SU-DHL-6 (cell line): ENCODE measurements around the gene PSME3IP1.

Source experiments
- H2AFZ ChIP-seq: fragments of 200-600 bp; sonication (generic); 2 replicates; pipeline ENCODE4 v1.6.1; 2014; ENCODE audit warnings: low read depth, mild to moderate bottlenecking, moderate library complexity, mixed read lengths, antibody characterized with exemption, low read length; ENCODE audit not compliant: severe bottlenecking
- H3F3A ChIP-seq: fragments of 200-600 bp; shearing (Covaris generic); 2 replicates; pipeline ENCODE4 v1.6.0; 2016; ENCODE audit warnings: antibody characterized with exemption, mild to moderate bottlenecking; ENCODE audit not compliant: insufficient read depth
- H3K27ac ChIP-seq: fragments of 200-600 bp; sonication (generic); 2 replicates; pipeline ENCODE4 v1.5.1; 2016; ENCODE audit warnings: low read depth, mild to moderate bottlenecking, low read length, moderate library complexity, mixed read lengths
- H3K27me3 ChIP-seq: fragments of 200-600 bp; sonication (generic), shearing (Covaris generic); 2 replicates; pipeline ENCODE4 v1.6.0; 2014; ENCODE audit warnings: mild to moderate bottlenecking, low read length
- H3K36me3 ChIP-seq: fragments of 200-600 bp; sonication (generic); 2 replicates; pipeline ENCODE4 v1.6.1; 2014; ENCODE audit warnings: mild to moderate bottlenecking, low read length, mixed read lengths
- H3K4me2 ChIP-seq: fragments of 300-600, 200-600 bp; shearing (Covaris generic), sonication (generic); 2 replicates; pipeline ENCODE4 v1.6.0; 2014; ENCODE audit warnings: low read length, low read depth, mild to moderate bottlenecking; ENCODE audit not compliant: poor library complexity, severe bottlenecking
- H3K4me3 ChIP-seq: fragments of 200-600 bp; sonication (generic); 2 replicates; pipeline ENCODE4 v1.5.1; 2014; ENCODE audit warnings: antibody characterized with exemption, low read length, mild to moderate bottlenecking, mixed read lengths; ENCODE audit not compliant: insufficient read depth, poor library complexity, severe bottlenecking
- H3K79me2 ChIP-seq: fragments of 200-600 bp; sonication (generic); 2 replicates; pipeline ENCODE4 v1.6.1; 2014; ENCODE audit warnings: mild to moderate bottlenecking, low read length, moderate library complexity; ENCODE audit not compliant: insufficient read depth
- H3K9ac ChIP-seq: fragments of 200-600 bp; sonication (generic); 2 replicates; pipeline ENCODE4 v1.7.0; 2014; ENCODE audit warnings: mild to moderate bottlenecking, low read length
- H3K9me2 ChIP-seq: fragments of 200-600 bp; sonication (generic); replicated peaks from 2 replicates; pipeline ENCODE4 v1.6.1; 2014; ENCODE audit warnings: low read length; ENCODE audit not compliant: insufficient read depth
- H3K9me3 ChIP-seq: fragments of 200-600 bp; sonication (generic); 2 replicates; pipeline ENCODE4 v1.6.1; 2014; ENCODE audit warnings: low read length, mixed read lengths; ENCODE audit not compliant: insufficient read depth
- H4K20me1 ChIP-seq: fragments of 200-600 bp; sonication (generic); 2 replicates; pipeline ENCODE4 v1.6.1; 2014; ENCODE audit warnings: low read depth, mild to moderate bottlenecking, antibody characterized with exemption, low read length, moderate library complexity, mixed read lengths
- EZH2phosphoT487 ChIP-seq: fragments of 200-600 bp; sonication (generic), shearing (Covaris generic); conservative IDR thresholded peaks from 2 replicates; pipeline ENCODE4 v1.6.1; 2018; ENCODE audit warnings: mild to moderate bottlenecking, antibody characterized with exemption, low read length, moderate library complexity, mixed read lengths
- TF ChIP-seq, protein P1 (sequence below): fragments of 200-600 bp; sonication (generic); IDR thresholded peaks from one replicate; pipeline ENCODE4 v1.5.1; 2017; ENCODE audit warnings: antibody characterized with exemption, mild to moderate bottlenecking, low read length, moderate library complexity; ENCODE audit not compliant: insufficient read depth, poor library complexity, severe bottlenecking

The PSME3IP1 gene

DNA sequence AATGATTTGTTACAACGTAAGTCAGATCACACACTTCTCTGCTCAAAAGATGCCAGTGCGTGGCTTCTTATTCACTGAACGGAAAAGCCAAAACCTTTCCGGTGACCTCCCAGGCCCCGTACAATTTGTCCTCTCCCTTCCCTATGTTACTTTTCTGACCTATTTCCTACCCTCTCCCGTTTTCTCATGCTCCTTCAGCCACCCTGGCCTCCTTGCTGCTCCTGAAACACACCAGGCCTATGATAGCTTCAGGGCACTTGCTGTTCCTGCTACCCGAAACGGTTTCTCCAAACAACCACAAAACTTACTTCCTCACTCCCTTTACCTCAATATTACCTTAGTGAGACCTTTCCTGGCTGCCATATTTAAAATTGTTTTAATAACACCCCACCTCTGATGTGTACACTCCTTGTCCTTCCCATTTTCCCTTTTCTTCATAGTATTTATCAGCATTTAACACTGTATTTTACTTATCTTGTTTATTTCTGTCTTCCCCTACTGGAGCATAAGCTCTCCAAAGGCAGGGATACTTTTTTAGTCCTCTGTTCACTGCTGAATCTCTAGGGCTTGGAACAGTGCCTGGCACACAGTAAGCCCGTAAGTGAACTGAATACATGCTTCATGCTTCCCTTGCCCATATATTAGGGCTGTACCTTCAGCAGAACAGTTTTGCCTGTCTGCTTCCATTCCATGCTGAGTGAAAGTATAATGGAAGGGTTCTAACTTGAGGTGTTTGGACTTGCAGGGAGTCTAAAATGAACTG, 48.3 kb upstream of the PSME3IP1 start:
- H3F3A ChIP-seq, result peaks cover 23% of the 10 kb centered on the region

DNA sequence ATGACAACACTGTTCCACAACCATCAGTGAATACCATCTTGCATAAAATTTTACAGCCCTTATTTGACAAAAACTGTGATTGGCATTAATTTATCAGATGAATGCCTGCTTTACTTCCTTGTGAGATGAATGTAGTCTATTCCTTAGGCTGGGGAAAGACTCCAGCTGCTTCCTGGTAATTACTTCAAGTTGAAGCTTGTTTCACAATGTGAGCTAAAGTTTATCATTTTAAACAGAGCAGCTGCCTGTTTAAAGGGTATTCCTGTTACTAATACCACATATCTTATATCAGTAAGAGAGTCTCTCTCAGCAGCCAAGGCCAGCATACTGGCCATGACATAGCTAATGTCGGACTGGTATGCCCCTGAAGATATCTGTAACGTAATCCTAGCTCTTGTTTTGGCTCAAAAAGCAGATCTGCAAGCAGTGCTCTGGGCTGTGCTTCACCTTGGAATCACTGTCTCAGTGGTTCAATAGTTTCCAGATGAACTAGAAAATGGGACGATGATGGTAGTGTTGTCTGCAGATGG, 46.0 kb upstream of the PSME3IP1 start:
- Histone ChIP-seq H3K9me2 (no peaks in the 10 kb centered on the region), H3K4me2 (no peak overlapping the region), H3K9me3 (no peaks in the 10 kb centered on the region), H3K4me3 (no peak overlapping the region), H3K79me2 (no peaks in the 10 kb centered on the region), H3K27me3 (no peaks in the 10 kb centered on the region), H3F3A (peaks cover 17% of the 10 kb centered on the region), H2AFZ (no peak overlapping the region), H4K20me1 (no peaks in the 10 kb centered on the region), H3K36me3 (peaks cover 12% of the 10 kb centered on the region; the same call in 1 of the 2 replicates), H3K9ac (no peak overlapping the region), H3K27ac (no peak overlapping the region)
- TF ChIP-seq, protein P1, sequence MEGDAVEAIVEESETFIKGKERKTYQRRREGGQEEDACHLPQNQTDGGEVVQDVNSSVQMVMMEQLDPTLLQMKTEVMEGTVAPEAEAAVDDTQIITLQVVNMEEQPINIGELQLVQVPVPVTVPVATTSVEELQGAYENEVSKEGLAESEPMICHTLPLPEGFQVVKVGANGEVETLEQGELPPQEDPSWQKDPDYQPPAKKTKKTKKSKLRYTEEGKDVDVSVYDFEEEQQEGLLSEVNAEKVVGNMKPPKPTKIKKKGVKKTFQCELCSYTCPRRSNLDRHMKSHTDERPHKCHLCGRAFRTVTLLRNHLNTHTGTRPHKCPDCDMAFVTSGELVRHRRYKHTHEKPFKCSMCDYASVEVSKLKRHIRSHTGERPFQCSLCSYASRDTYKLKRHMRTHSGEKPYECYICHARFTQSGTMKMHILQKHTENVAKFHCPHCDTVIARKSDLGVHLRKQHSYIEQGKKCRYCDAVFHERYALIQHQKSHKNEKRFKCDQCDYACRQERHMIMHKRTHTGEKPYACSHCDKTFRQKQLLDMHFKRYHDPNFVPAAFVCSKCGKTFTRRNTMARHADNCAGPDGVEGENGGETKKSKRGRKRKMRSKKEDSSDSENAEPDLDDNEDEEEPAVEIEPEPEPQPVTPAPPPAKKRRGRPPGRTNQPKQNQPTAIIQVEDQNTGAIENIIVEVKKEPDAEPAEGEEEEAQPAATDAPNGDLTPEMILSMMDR, result no peak
- TF ChIP-seq EZH2phosphoT487, result no peak

More for the DNA sequence above, 48.3 kb upstream of the PSME3IP1 start:
- Histone ChIP-seq H3K9me3 (no peaks in the 10 kb centered on the region), H3K27ac (peak overlapping the region; percentile 91), H3K4me3 (no peak overlapping the region), H3K9ac (peak overlapping the region; percentile 23), H3K79me2 (no peaks in the 10 kb centered on the region), H3K36me3 (peaks cover 7% of the 10 kb centered on the region; the same call in 1 of the 2 replicates), H3K9me2 (no peaks in the 10 kb centered on the region), H3K4me2 (peak overlapping the region; percentile 57), H3K27me3 (no peaks in the 10 kb centered on the region), H2AFZ (no peak overlapping the region), H4K20me1 (no peaks in the 10 kb centered on the region)
- TF ChIP-seq EZH2phosphoT487, result no peak
- TF ChIP-seq, protein P1, result no peak

DNA sequence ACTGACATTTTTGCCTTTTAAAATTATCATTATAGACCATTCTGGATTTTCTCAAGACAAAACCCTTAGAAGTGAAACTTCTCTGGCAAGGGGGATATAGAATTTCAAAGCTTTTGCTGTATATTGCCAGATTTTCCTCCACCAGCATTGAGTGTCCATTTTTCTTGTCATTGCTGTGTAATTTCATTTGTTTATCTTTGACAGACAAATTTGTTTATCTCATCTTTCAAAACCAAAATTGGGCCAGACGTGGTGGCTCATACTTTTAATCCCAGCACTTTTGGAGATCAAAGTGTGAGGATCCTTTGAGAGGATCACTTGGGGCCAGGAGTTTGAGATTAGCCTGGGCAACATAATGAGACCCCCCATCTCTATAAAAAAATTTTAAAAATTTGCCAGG, 43.2 kb upstream of the PSME3IP1 start:
- no peak overlapping the region for H2AFZ ChIP-seq
- H4K20me1 ChIP-seq, result no peaks in the 10 kb centered on the region
- H3K9ac ChIP-seq, result no peak overlapping the region
- no peak overlapping the region for H3K4me2 ChIP-seq
- TF ChIP-seq, protein P1, result no peak
- no peak for TF ChIP-seq EZH2phosphoT487
- no peaks in the 10 kb centered on the region for H3K9me2 ChIP-seq
- peaks cover 5% of the 10 kb centered on the region; the same call in 1 of the 2 replicates for H3K36me3 ChIP-seq
- H3K27me3 ChIP-seq, result no peaks in the 10 kb centered on the region
- H3K79me2 ChIP-seq, result no peaks in the 10 kb centered on the region
- H3F3A ChIP-seq, result no peaks in the 10 kb centered on the region; the same call in 1 of the 2 replicates
- no peaks in the 10 kb centered on the region for H3K9me3 ChIP-seq
- H3K4me3 ChIP-seq, result no peak overlapping the region
- H3K27ac ChIP-seq, result no peak overlapping the region
